GM12874 (cell line): ENCODE results near the gene ZNF627.

Source experiments
- CTCF ChIP-seq: IDR thresholded peaks from 2 replicates; pipeline ENCODE4 v1.5.1; 2011; ENCODE audit warnings: low read depth, mild to moderate bottlenecking, control low read depth, low read length, moderate library complexity; ENCODE audit not compliant: insufficient read depth

Gene ZNF627

GRCh38 chr19:11555246-11555645 lies 42.0 kb upstream of the ZNF627 start:
- TF ChIP-seq CTCF: no peak

GRCh38 chr19:11556634-11557420 lies 40.5 kb upstream of the ZNF627 start:
- TF ChIP-seq CTCF: no peak

GRCh38 chr19:11558881-11559828 lies 38.1 kb upstream of the ZNF627 start, which contains the start of gene ELOF1:
ELOF1 (minus strand) TSS chr19:11559230; CDS start chr19:11554347, 4,883 bp downstream.
- no peak for TF ChIP-seq CTCF

- TF ChIP-seq CTCF: peak; percentile 58
Measured at GRCh38 chr19:11560404-11561051, 36.8 kb upstream of the ZNF627 start.

GRCh38 chr19:11563532-11563931 lies 33.8 kb upstream of the ZNF627 start:
- no peak for TF ChIP-seq CTCF

GRCh38 chr19:11566164-11566563 lies 31.1 kb upstream of the ZNF627 start:
- no peak for TF ChIP-seq CTCF

GRCh38 chr19:11570039-11570462 lies 27.2 kb upstream of the ZNF627 start:
- TF ChIP-seq CTCF: no peak
